Measurements from ENCODE around the gene MRPL11. TPM values are rescaled to one million over a fixed set of nuclear protein-coding genes. Genes with fewer than 3 reads are reported as not detected.

MRPL11 gene
- total and polyA plus RNA-seq, 2 experiments from 2014 or later = 48.4 to 75.8 TPM

GRCh38 chr11:66414120-66414934 lies 24.3 kb downstream of the MRPL11 start:
- Histone ChIP-seq H3K27me3 (peaks cover 2% of the 10 kb centered on the region), H3K36me3 (no peaks in the 10 kb centered on the region), H3K4me1 (ENCODE audit: low read depth) (peaks cover 47% of the 10 kb centered on the region), H3K27ac (no peak overlapping the region), H3K9me3 (ENCODE audit: low read depth) (no peaks in the 10 kb centered on the region), H3K4me3 (no peak overlapping the region)
- TF ChIP-seq CTCF (IDR thresholded peaks at IDR 0.05; ENCODE audit: low read depth, low read length) = no peak
- no peak for DNase-seq (ENCODE audit: low read depth in 1 of 2, low spot score in 1 of 2)

- H3K27me3 ChIP-seq = no peaks in the 10 kb centered on the region
- no peak overlapping the region for H3K4me3 ChIP-seq
- peaks cover 38% of the 10 kb centered on the region for H3K4me1 ChIP-seq (ENCODE audit: low read depth)
- no peaks in the 10 kb centered on the region for H3K36me3 ChIP-seq
- no peak for DNase-seq (ENCODE audit: low read depth in 1 of 2, low spot score in 1 of 2)
- no peaks in the 10 kb centered on the region for H3K9me3 ChIP-seq (ENCODE audit: low read depth)
- H3K27ac ChIP-seq = no peak overlapping the region
- TF ChIP-seq CTCF (IDR thresholded peaks at IDR 0.05; ENCODE audit: low read depth, low read length) = no peak
Measured at GRCh38 chr11:66413167-66413566, 25.5 kb downstream of the MRPL11 start.

- Histone ChIP-seq H3K36me3 (no peaks in the 10 kb centered on the region), H3K27ac (no peak overlapping the region), H3K4me3 (no peak overlapping the region), H3K9me3 (ENCODE audit: low read depth) (no peaks in the 10 kb centered on the region), H3K27me3 (no peaks in the 10 kb centered on the region), H3K4me1 (ENCODE audit: low read depth) (peaks cover 32% of the 10 kb centered on the region)
- TF ChIP-seq CTCF (IDR thresholded peaks at IDR 0.05; ENCODE audit: low read depth, low read length) = no peak
- no peak for DNase-seq (ENCODE audit: low read depth in 1 of 2, low spot score in 1 of 2)
Measured at GRCh38 chr11:66412110-66412509, 26.5 kb downstream of the MRPL11 start.

GRCh38 chr11:66411323-66411722 lies 27.3 kb downstream of the MRPL11 start:
- Histone ChIP-seq H3K4me1 (ENCODE audit: low read depth) (peaks cover 32% of the 10 kb centered on the region), H3K27me3 (no peaks in the 10 kb centered on the region), H3K36me3 (no peaks in the 10 kb centered on the region), H3K9me3 (ENCODE audit: low read depth) (no peaks in the 10 kb centered on the region), H3K27ac (no peak overlapping the region), H3K4me3 (no peak overlapping the region)
- DNase-seq (ENCODE audit: low read depth in 1 of 2, low spot score in 1 of 2) = no peak
- TF ChIP-seq CTCF (IDR thresholded peaks at IDR 0.05; ENCODE audit: low read depth, low read length) = no peak

GRCh38 chr11:66410191-66410590 lies 28.5 kb downstream of the MRPL11 start:
- Histone ChIP-seq H3K36me3 (no peaks in the 10 kb centered on the region), H3K27me3 (peaks cover 10% of the 10 kb centered on the region), H3K9me3 (ENCODE audit: low read depth) (no peaks in the 10 kb centered on the region), H3K27ac (peak overlapping the region; percentile 22), H3K4me3 (no peak overlapping the region), H3K4me1 (ENCODE audit: low read depth) (peaks cover 32% of the 10 kb centered on the region)
- TF ChIP-seq CTCF (IDR thresholded peaks at IDR 0.05; ENCODE audit: low read depth, low read length) = no peak
- DNase-seq (ENCODE audit: low read depth in 1 of 2, low spot score in 1 of 2) = no peak

Measured in cardiac muscle cell (in vitro differentiated cells and primary cell).